Endothelial cell of umbilical vein (primary cell): ENCODE measurements around the gene ZBTB21. TPM values are rescaled to one million over a fixed set of nuclear protein-coding genes. Genes with fewer than 3 reads are reported as not detected.

Experiments
- BruUV-seq: library from RNA; stranded (reverse); fragments of 400-500 nt; replicated peaks from 2 replicates; lab custom pipeline; 2021; lab: Mats Ljungman, UMichigan
- CTCF ChIA-PET: fragments of 300-600, 350-600 bp; sonication (Branson Sonifier 250); formaldehyde crosslinking; loops from one replicate; lab custom pipeline; 2021; ENCODE audit warnings: antibody characterized with exemption, inconsistent platforms; lab: Charles Lee
- POLR2A ChIA-PET: fragments of 300-600, 350-600 bp; sonication (Branson Sonifier 250); formaldehyde crosslinking; loops from one replicate; lab custom pipeline; 2021; ENCODE audit warnings: antibody characterized with exemption, inconsistent platforms; lab: Charles Lee
- DNase-seq: peaks from one replicate; pipeline ENCODE4 v3.0.0-alpha.2; 2011; ENCODE audit warnings: low read depth, low spot score
- FAIRE-seq: peaks from 2 replicates; lab custom pipeline; 2011; peaks lifted over from hg19 to GRCh38; lab: Jason Lieb, UNC
- H2AFZ ChIP-seq: 2 replicates; pipeline ENCODE4 v1.6.0; 2012; ENCODE audit warnings: low read depth, low read length, control low read depth, inconsistent platforms
- H3K27ac ChIP-seq: 2 replicates; pipeline ENCODE4 v1.5.1; 2011; ENCODE audit warnings: low read depth, mild to moderate bottlenecking, control low read depth, low read length, moderate library complexity; ENCODE audit not compliant: insufficient read depth
- H3K27me3 ChIP-seq, 2 experiments: 2 replicates each; pipeline versions ENCODE4 v1.6.0 to v1.6.1; 2011; ENCODE audit warnings: low read length in 2 of 2, mixed read lengths in 1 of 2; ENCODE audit not compliant: control insufficient read depth in 2 of 2, insufficient read depth in 2 of 2
- H3K36me3 ChIP-seq, 2 experiments: 2 replicates in 1 of 2; 3 replicates in 1 of 2; pipeline ENCODE4 v1.5.1; 2011; ENCODE audit warnings: low read length in 2 of 2, mild to moderate bottlenecking in 1 of 2, moderate library complexity in 1 of 2; ENCODE audit not compliant: control insufficient read depth in 2 of 2, insufficient read depth in 2 of 2; ENCODE audit errors: extremely low read depth in 1 of 2
- H3K4me1 ChIP-seq: 3 replicates; pipeline ENCODE4 v1.5.1; 2011; ENCODE audit warnings: mild to moderate bottlenecking, low read length; ENCODE audit not compliant: control insufficient read depth, insufficient read depth; ENCODE audit errors: extremely low read depth
- H3K4me2 ChIP-seq: 2 replicates; pipeline ENCODE4 v1.6.1; 2011; ENCODE audit warnings: low read length, control low read depth, mixed read lengths; ENCODE audit not compliant: insufficient read depth
- H3K4me3 ChIP-seq, 3 experiments: fragments of 200-600 bp in 1 of 3; sonication (generic), shearing (Covaris generic) in 1 of 3; replicated peaks in 1 of 3; 2 replicates each; pipeline ENCODE4 v1.5.1; 2011 to 2016; ENCODE audit warnings: control low read depth in 3 of 3, low read length in 3 of 3, mild to moderate bottlenecking in 2 of 3, inconsistent platforms in 1 of 3, low read depth in 1 of 3, moderate library complexity in 1 of 3; ENCODE audit not compliant: insufficient read depth in 1 of 3
- H3K79me2 ChIP-seq: 2 replicates; pipeline ENCODE4 v1.6.0; 2012; ENCODE audit warnings: low read length, inconsistent platforms; ENCODE audit not compliant: control insufficient read depth, insufficient read depth
- H3K9ac ChIP-seq: replicated peaks from 2 replicates; pipeline ENCODE3; 2011; ENCODE audit warnings: low read length, control low read depth; ENCODE audit not compliant: insufficient read depth; ENCODE audit errors: extremely low read depth
- H3K9me1 ChIP-seq: replicated peaks from 3 replicates; pipeline ENCODE4 v1.6.0; 2011; ENCODE audit warnings: mild to moderate bottlenecking, low read length; ENCODE audit not compliant: control insufficient read depth, insufficient read depth; ENCODE audit errors: extremely low read depth
- H3K9me3 ChIP-seq: replicated peaks from 2 replicates; pipeline ENCODE4 v1.5.1; 2012; ENCODE audit warnings: low read length, inconsistent platforms; ENCODE audit not compliant: control insufficient read depth, insufficient read depth
- H4K20me1 ChIP-seq: replicated peaks from 2 replicates; pipeline ENCODE3; 2011; ENCODE audit warnings: mild to moderate bottlenecking, low read length; ENCODE audit not compliant: control insufficient read depth, insufficient read depth; ENCODE audit errors: extremely low read depth
- EZH2 ChIP-seq: IDR thresholded peaks from 2 replicates; pipeline ENCODE4 v1.6.1; 2012; ENCODE audit warnings: borderline replicate concordance, low read depth, mild to moderate bottlenecking, moderate library complexity, low read length, inconsistent platforms; ENCODE audit not compliant: severe bottlenecking
- FOS ChIP-seq: IDR thresholded peaks from 2 replicates; pipeline ENCODE4 v1.6.1; 2011; ENCODE audit warnings: mild to moderate bottlenecking, low read length, moderate library complexity, borderline replicate concordance; ENCODE audit not compliant: insufficient read depth
- GATA2 ChIP-seq: IDR thresholded peaks from 2 replicates; pipeline ENCODE4 v1.7.0; 2011; ENCODE audit warnings: low read depth, mild to moderate bottlenecking, moderate library complexity, mixed read lengths, low read length; ENCODE audit not compliant: insufficient read length, insufficient read depth
- JUN ChIP-seq: IDR thresholded peaks from 2 replicates; pipeline ENCODE4 v1.6.1; 2011; ENCODE audit warnings: borderline replicate concordance, low read depth; ENCODE audit not compliant: insufficient read length, insufficient read depth
- MYC ChIP-seq: IDR thresholded peaks from one replicate; pipeline ENCODE4 v1.6.1; 2011; ENCODE audit warnings: mild to moderate bottlenecking, low read depth, low read length
- POLR2A ChIP-seq: IDR thresholded peaks from 2 replicates; pipeline ENCODE4 v1.6.1; 2012; ENCODE audit warnings: low read depth, mild to moderate bottlenecking, control low read depth, low read length
- POLR2AphosphoS5 ChIP-seq: IDR thresholded peaks from 2 replicates; pipeline ENCODE4 v1.6.1; 2012; ENCODE audit warnings: low read depth, mild to moderate bottlenecking, control low read depth, low read length, moderate library complexity; ENCODE audit not compliant: insufficient read depth
- dilution Hi-C: fragments of 300-500 bp; cut with MboI; formaldehyde crosslinking; loops from one replicate; pipeline ENCODE4 v1.15.0; 2019; ENCODE audit warnings: low sequenced_read_pairs; ENCODE audit not compliant: extremely low pct_ligation_motif_present
- intact Hi-C: fragments of 100-400 bp; cut with micrococcal nuclease; formaldehyde crosslinking; loops from one replicate; pipeline ENCODE4 v1.10.0; 2022
- polyA plus RNA-seq, 4 experiments: library from polyadenylated mRNA; depleted of rRNA in 3 of 4; stranded (reverse) in 3 of 4; unstranded in 1 of 4; fragments of >200 nt; gene quantifications; 2 replicates each; pipeline versions ENCODE4 v1.2.1 to v1.2.3, GENCODE V29; 2011 to 2012; ENCODE audit warnings: missing spikeins in 1 of 4
- total RNA-seq: library from RNA; stranded (reverse); gene quantifications from 2 replicates; pipeline ENCODE4 v1.2.3, GENCODE V29; 2021
- TF ChIP-seq, protein P1 (sequence below), 2 donors: IDR thresholded peaks; 1 replicate in 1 of 2; 2 replicates in 1 of 2; pipeline ENCODE4 v1.5.1; 2011; ENCODE audit warnings: low read length in 2 of 2, mild to moderate bottlenecking in 2 of 2, moderate library complexity in 2 of 2, control low read depth in 1 of 2, inconsistent platforms in 1 of 2, low read depth in 1 of 2; ENCODE audit not compliant: insufficient read depth in 1 of 2; ENCODE audit errors: extremely low read depth in 1 of 2
- TF ChIP-seq, protein P2 (sequence below): IDR thresholded peaks from 2 replicates; pipeline ENCODE4 v1.6.1; 2011; ENCODE audit not compliant: insufficient read depth, insufficient read length

ZBTB21 gene
- total and polyA plus RNA-seq, 2 donors (not counting 3 experiments of a cell fraction or from before 2014, with no cell fraction given): 2.8 to 12.4 TPM

DNA sequence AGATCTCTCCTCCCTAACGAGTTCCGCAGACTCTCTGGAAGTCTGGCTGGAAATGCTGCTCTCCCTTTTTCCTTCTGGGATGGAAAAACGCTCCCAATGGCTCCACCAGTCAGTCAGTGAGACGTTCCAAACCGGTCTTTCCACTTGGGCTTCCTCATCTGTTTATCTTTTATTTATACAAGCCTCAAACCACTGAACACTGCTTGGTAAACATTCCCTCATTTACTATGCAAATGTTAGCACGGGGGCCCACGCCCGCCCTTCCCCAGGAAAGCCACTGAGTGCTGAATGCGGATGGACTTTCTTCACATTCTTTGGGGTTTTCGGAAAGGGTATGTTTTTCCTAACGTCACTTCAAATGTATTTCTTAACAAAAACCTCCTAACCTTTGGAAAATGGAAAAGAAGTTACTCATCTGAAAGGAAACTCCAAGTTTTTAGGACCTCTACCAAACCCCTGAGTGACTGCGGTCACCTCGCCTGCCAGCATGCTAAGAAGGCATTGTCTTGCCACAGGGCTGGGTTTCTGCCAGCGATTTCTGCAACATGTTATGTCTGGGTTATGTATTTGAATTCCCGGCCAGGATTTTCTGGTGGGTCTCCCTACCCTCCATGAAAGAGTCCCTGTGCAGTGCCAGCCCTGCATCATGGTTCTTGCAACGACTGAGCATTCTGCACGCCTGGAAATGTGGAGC is 47.0 kb upstream of the ZBTB21 start:
- TF ChIP-seq, protein P1, sequence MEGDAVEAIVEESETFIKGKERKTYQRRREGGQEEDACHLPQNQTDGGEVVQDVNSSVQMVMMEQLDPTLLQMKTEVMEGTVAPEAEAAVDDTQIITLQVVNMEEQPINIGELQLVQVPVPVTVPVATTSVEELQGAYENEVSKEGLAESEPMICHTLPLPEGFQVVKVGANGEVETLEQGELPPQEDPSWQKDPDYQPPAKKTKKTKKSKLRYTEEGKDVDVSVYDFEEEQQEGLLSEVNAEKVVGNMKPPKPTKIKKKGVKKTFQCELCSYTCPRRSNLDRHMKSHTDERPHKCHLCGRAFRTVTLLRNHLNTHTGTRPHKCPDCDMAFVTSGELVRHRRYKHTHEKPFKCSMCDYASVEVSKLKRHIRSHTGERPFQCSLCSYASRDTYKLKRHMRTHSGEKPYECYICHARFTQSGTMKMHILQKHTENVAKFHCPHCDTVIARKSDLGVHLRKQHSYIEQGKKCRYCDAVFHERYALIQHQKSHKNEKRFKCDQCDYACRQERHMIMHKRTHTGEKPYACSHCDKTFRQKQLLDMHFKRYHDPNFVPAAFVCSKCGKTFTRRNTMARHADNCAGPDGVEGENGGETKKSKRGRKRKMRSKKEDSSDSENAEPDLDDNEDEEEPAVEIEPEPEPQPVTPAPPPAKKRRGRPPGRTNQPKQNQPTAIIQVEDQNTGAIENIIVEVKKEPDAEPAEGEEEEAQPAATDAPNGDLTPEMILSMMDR (IDR thresholded peaks at IDR 0.05; ENCODE audit: extremely low read depth in 1 of 2, insufficient read depth in 1 of 2, low read depth in 1 of 2, low read length in 2 of 2): no peak
- no peak for TF ChIP-seq FOS
- TF ChIP-seq MYC: no peak
- TF ChIP-seq JUN: no peak
- no peak for TF ChIP-seq GATA2
- TF ChIP-seq, protein P2, sequence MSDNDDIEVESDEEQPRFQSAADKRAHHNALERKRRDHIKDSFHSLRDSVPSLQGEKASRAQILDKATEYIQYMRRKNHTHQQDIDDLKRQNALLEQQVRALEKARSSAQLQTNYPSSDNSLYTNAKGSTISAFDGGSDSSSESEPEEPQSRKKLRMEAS: no peak
- TF ChIP-seq EZH2: no peak
- TF ChIP-seq POLR2AphosphoS5: no peak
- TF ChIP-seq POLR2A: no peak
- H3K9ac ChIP-seq: peak overlapping the region; percentile 22
- POLR2A ChIA-PET: no interaction called here

More for the DNA sequence above, 47.0 kb upstream of the ZBTB21 start:
- Histone ChIP-seq H3K4me3 (peak overlapping the region in 1 of 3 experiments; percentile 10), H3K4me1 (peaks cover 23% of the 10 kb centered on the region), H3K27ac (peak overlapping the region; percentile 46), H3K36me3 (no peaks in the 10 kb centered on the region), H3K79me2 (no peaks in the 10 kb centered on the region), H2AFZ (peak overlapping the region; percentile 54), H3K4me2 (peak overlapping the region; percentile 54), H3K9me3 (no peaks in the 10 kb centered on the region), H4K20me1 (no peaks in the 10 kb centered on the region), H3K9me1 (no peaks in the 10 kb centered on the region), H3K27me3 (peaks cover 0 to 2% of the 10 kb centered on the region in 2 experiments)
- intact Hi-C loops: loop anchor here (2.0 to 5.0 kb wide), 3 partner anchors 40 to 98 kb away; no protein-coding TSS in a partner anchor
- dilution Hi-C loops: no loop called here
- DNase-seq (peak; percentile 61), FAIRE-seq (peak; percentile 96)
- no TSS peak for BruUV-seq
- CTCF ChIA-PET: interaction anchor here (1.2 to 2.2 kb wide), 3 partner anchors 51 to 279 kb away, joined by 3 to 10 read pairs (median 5); no protein-coding TSS in a partner anchor
